DND-41 (cell line): Measurements from ENCODE around the gene FUZ.

Experiments
- ATAC-seq: fragments of 200-7000 bp; cut with Tn5 transposase; 3 replicates; pipeline ENCODE4 v1.9.1; 2021; ENCODE audit warnings: low read depth; ENCODE audit not compliant: insufficient read depth
- DNase-seq: peaks from one replicate; pipeline ENCODE4 v3.0.0-alpha.2; 2020
- H2AFZ ChIP-seq: 2 replicates; pipeline ENCODE4 v1.6.0; 2012; ENCODE audit warnings: low read depth, low read length
- H3K27ac ChIP-seq: 2 replicates; pipeline ENCODE4 v1.5.1; 2012; ENCODE audit warnings: low read length, inconsistent platforms
- H3K27me3 ChIP-seq: fragments of 200-600 bp; sonication (generic); 2 replicates; pipeline ENCODE4 v1.6.0; 2012; ENCODE audit warnings: low read length, mild to moderate bottlenecking, inconsistent platforms; ENCODE audit not compliant: insufficient read depth, poor library complexity
- H3K36me3 ChIP-seq: 2 replicates; pipeline ENCODE4 v1.5.1; 2012; ENCODE audit warnings: low read length, inconsistent platforms; ENCODE audit not compliant: insufficient read depth
- H3K4me1 ChIP-seq: 2 replicates; pipeline ENCODE4 v1.5.1; 2012; ENCODE audit warnings: mild to moderate bottlenecking, low read length; ENCODE audit not compliant: insufficient read depth
- H3K4me2 ChIP-seq: 2 replicates; pipeline ENCODE4 v1.6.0; 2012; ENCODE audit warnings: mild to moderate bottlenecking, moderate library complexity, low read length, inconsistent platforms; ENCODE audit not compliant: insufficient read depth
- H3K4me3 ChIP-seq, 2 experiments: fragments of 200-600 bp in 1 of 2; shearing (Covaris generic) in 1 of 2; 2 replicates each; pipeline ENCODE4 v1.5.1; 2012 to 2016; ENCODE audit warnings: inconsistent platforms in 2 of 2, low read length in 2 of 2, mild to moderate bottlenecking in 2 of 2, low read depth in 1 of 2, moderate library complexity in 1 of 2
- H3K79me2 ChIP-seq: 2 replicates; pipeline ENCODE4 v1.6.0; 2012; ENCODE audit warnings: low read length, inconsistent platforms; ENCODE audit not compliant: insufficient read depth
- H3K9ac ChIP-seq: 2 replicates; pipeline ENCODE4 v1.6.0; 2012; ENCODE audit warnings: low read depth, mild to moderate bottlenecking, inconsistent platforms, low read length, moderate library complexity
- H3K9me3 ChIP-seq: 2 replicates; pipeline ENCODE4 v1.5.1; 2012; ENCODE audit warnings: low read length, moderate library complexity, mild to moderate bottlenecking, inconsistent platforms; ENCODE audit not compliant: insufficient read depth, severe bottlenecking
- H4K20me1 ChIP-seq: 2 replicates; pipeline ENCODE4 v1.6.0; 2012; ENCODE audit warnings: low read length; ENCODE audit not compliant: insufficient read depth
- EZH2 ChIP-seq: IDR thresholded peaks from 3 replicates; pipeline ENCODE4 v1.6.1; 2012; ENCODE audit warnings: borderline replicate concordance, low read depth, mild to moderate bottlenecking, moderate library complexity, low read length, inconsistent platforms; ENCODE audit not compliant: severe bottlenecking
- TF ChIP-seq, protein P1 (sequence below): IDR thresholded peaks from 2 replicates; pipeline ENCODE4 v1.5.1; 2012; ENCODE audit warnings: borderline replicate concordance, low read length, moderate library complexity, mild to moderate bottlenecking; ENCODE audit not compliant: poor library complexity, severe bottlenecking; ENCODE audit errors: extremely low read depth

FUZ gene

DNA sequence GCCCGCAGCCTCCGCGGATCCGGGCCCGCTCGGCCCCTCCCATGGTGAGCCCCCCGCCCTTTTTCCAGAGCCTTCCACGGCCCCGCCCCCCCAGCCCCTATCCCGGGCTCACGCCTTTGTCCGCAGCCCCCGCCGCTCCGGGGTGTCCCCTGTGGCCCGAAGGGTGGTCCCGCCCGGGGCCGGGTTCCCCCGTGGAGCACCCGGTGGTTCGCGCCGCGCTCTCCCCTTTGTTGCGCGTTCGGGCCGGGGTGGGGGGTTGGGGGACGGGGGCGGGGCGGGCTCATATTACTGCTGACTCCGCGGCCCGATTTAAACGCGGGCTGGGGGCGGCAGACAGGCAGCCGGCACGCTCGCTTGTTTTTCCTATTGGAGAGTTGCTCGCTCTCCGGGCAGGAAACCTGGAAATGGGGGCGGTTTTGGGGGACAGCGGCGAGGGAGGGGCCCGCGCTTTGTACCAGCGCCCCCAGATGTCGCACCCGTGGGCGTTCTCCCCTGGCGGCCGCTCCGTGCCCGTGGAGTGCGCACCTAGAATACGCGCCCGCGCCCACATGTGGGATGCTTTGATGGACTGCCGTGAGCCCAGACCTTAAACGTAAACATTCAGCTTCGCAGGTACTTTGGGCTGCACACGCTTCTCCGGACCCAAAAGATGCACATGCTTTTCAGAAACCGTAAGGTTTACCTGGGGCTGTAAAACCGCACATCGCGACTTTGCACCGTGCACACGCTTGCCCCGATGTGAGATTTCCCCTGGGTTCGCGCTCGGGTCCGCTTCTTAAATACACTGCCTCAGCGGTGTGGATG is 38.6 kb upstream of the FUZ start:
- H4K20me1 ChIP-seq, result peaks cover 45% of the 10 kb centered on the region
- peak overlapping the region; percentile 64 for H3K9ac ChIP-seq
- peaks cover 44% of the 10 kb centered on the region for H3K36me3 ChIP-seq
- ATAC-seq (0 out of 3 replicates have a peak, but pooled peaks have one; percentile 10), DNase-seq (peak; percentile 56)
- H3K9me3 ChIP-seq, result no peaks in the 10 kb centered on the region
- H3K4me3 ChIP-seq, result peak overlapping the region; percentile 48 to 70; a peak in 3 of 4 replicates
- no peaks in the 10 kb centered on the region for H3K27me3 ChIP-seq
- H3K4me1 ChIP-seq, result peaks cover 51% of the 10 kb centered on the region
- peak overlapping the region; percentile 82 for H3K4me2 ChIP-seq
- peaks cover 66% of the 10 kb centered on the region for H3K79me2 ChIP-seq
- TF ChIP-seq, protein P1, sequence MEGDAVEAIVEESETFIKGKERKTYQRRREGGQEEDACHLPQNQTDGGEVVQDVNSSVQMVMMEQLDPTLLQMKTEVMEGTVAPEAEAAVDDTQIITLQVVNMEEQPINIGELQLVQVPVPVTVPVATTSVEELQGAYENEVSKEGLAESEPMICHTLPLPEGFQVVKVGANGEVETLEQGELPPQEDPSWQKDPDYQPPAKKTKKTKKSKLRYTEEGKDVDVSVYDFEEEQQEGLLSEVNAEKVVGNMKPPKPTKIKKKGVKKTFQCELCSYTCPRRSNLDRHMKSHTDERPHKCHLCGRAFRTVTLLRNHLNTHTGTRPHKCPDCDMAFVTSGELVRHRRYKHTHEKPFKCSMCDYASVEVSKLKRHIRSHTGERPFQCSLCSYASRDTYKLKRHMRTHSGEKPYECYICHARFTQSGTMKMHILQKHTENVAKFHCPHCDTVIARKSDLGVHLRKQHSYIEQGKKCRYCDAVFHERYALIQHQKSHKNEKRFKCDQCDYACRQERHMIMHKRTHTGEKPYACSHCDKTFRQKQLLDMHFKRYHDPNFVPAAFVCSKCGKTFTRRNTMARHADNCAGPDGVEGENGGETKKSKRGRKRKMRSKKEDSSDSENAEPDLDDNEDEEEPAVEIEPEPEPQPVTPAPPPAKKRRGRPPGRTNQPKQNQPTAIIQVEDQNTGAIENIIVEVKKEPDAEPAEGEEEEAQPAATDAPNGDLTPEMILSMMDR, result peak; percentile 4
- no peak for TF ChIP-seq EZH2
- H3K27ac ChIP-seq, result peak overlapping the region; percentile 80
- 0 out of 2 replicates have a peak overlapping the region, but pooled peaks have one; percentile 75 for H2AFZ ChIP-seq

DNA sequence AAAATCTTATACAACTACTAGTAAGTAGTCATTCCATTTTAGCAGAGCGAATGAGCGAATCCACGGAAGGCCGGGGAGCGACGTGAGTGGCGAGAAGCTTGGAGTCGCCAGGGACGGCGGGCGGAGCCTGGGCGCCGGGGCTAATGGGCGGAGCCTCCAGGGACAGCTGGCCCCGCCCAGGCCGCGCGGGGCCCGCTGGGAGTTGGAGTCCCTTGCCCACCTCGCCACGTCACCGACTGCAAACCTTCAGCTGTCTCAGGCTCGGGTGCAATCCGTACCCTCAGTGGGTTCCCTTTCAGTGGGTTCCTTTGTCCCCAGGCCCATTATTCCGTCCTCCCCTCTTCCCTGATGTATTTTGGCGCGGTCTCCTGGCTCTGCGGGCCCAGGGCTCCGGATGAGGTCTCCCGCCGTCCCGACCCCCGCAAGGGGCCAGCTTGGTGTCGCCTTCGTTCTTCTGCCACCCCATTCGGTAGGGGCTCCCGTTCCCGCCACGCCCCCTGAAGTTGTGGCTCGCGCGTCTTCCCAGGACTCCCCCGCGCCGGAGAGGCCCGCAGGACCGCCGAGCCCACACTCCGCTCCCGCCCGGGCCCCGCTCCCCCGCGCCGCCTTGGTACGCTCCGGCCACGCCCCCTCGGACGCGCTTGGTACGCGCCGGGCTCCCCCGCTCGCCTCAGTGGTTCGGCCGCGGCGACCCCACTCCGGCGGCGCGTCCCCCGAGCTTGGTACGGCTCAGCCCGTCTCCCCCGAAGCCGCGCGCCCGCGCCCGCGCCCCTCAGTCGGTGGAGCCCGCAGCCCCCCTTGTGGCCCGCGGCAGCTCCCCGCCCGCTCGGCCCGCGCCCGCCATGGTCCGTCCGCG is 37.6 kb upstream of the FUZ start, which contains the start of gene PTOV1:
TSS of gene PTOV1 (plus strand) at position 673 of the 856 bp plus-strand sequence.
- ATAC-seq, result peak; percentile 81
- Histone ChIP-seq H3K4me2 (peak within 1 kb of the TSS; percentile 82), H3K36me3 (peaks cover 35% of the 10 kb centered on the region), H3K79me2 (peaks cover 56% of the 10 kb centered on the region), H2AFZ (peak within 1 kb of the TSS; percentile 75), H3K27me3 (no peaks in the 10 kb centered on the region), H3K27ac (peak within 1 kb of the TSS; percentile 80), H3K4me1 (peaks cover 51% of the 10 kb centered on the region), H3K9ac (peak within 1 kb of the TSS; percentile 64), H4K20me1 (peaks cover 36% of the 10 kb centered on the region), H3K4me3 (peak within 1 kb of the TSS; percentile 48 to 70; a peak in 3 of 4 replicates), H3K9me3 (no peaks in the 10 kb centered on the region)
- TF ChIP-seq, protein P1, result no peak
- no peak for TF ChIP-seq EZH2
- peak; percentile 92 for DNase-seq

DNA sequence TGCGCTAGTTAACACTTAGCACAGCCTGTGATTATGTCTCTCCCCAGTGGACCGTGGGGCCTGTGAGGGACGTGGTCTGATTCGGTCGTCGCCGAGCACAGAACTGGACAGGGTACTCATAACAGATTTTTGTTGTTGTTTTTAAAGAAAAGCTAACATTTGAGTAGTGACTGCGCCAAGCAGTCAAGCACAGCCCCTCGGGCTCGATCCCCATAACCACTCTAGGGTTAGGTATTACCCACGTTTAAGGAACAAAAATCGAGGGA is 37.1 kb upstream of the FUZ start:
- Histone ChIP-seq H4K20me1 (peaks cover 30% of the 10 kb centered on the region), H3K4me1 (peaks cover 51% of the 10 kb centered on the region), H3K79me2 (peaks cover 51% of the 10 kb centered on the region), H3K27ac (peak overlapping the region; percentile 80), H3K4me3 (peak overlapping the region; percentile 19 to 70; a peak in 3 of 4 replicates), H3K9me3 (no peaks in the 10 kb centered on the region), H3K9ac (peak overlapping the region; percentile 64), H3K27me3 (no peaks in the 10 kb centered on the region), H3K4me2 (peak overlapping the region; percentile 82), H2AFZ (peak overlapping the region; percentile 75), H3K36me3 (peaks cover 29% of the 10 kb centered on the region)
- DNase-seq (no peak), ATAC-seq (peak; percentile 5; the same call in 2 of the 3 replicates)
- TF ChIP-seq EZH2, result no peak
- TF ChIP-seq, protein P1, result no peak
